T-cell (primary cell): ENCODE measurements around the gene FMN1. TPM values are rescaled to one million over a fixed set of nuclear protein-coding genes. Genes with fewer than 3 reads are reported as not detected.

ENCODE experiments used
- ATAC-seq, 4 experiments: fragments of 200-7000 bp in 3 of 4; fragments of 150-1000 bp in 1 of 4; cut with Tn5 transposase; replicated peaks in 1 of 4; 1 replicate in 3 of 4; 2 replicates in 1 of 4; pipeline ENCODE4 v1.10.0; 2021; ENCODE audit warnings: moderate library complexity in 3 of 4, mild to moderate bottlenecking in 2 of 4, moderate number of reproducible peaks in 1 of 4
- CTCF ChIA-PET, 2 donors: fragments of 300-600 bp; sonication (Branson Sonifier 250); formaldehyde crosslinking; loops; one replicate each; lab custom pipeline; 2022; ENCODE audit warnings: antibody characterized with exemption in 2 of 2; lab: Charles Lee
- POLR2A ChIA-PET, 2 donors: fragments of 300-600 bp; sonication (Branson Sonifier 250); formaldehyde crosslinking; loops; one replicate each; lab custom pipeline; 2022; ENCODE audit warnings: antibody characterized with exemption in 2 of 2; lab: Charles Lee
- DNase-seq, 35 experiments: peaks; one replicate each; pipeline versions ENCODE4 v3.0.0 to v3.0.0-alpha.2; 2013 to 2023
- H3K27ac ChIP-seq: one replicate; pipeline ENCODE4 v1.5.1; 2013; ENCODE audit warnings: low read length
- H3K27me3 ChIP-seq, 2 experiments: replicated peaks in 1 of 2; 1 replicate in 1 of 2; 2 replicates in 1 of 2; pipeline versions ENCODE4 v1.6.1 to v1.7.0; 2013; ENCODE audit warnings: low read length in 1 of 2, mixed read lengths in 1 of 2; ENCODE audit not compliant: control insufficient read depth in 2 of 2, insufficient read depth in 2 of 2; ENCODE audit errors: extremely low read depth in 1 of 2
- H3K36me3 ChIP-seq, 2 donors: 1 replicate in 1 of 2; 2 replicates in 1 of 2; pipeline versions ENCODE4 v1.6.1 to v1.7.0; 2013; ENCODE audit warnings: low read length in 1 of 2; ENCODE audit not compliant: control insufficient read depth in 2 of 2, insufficient read depth in 1 of 2; ENCODE audit errors: extremely low read depth in 1 of 2
- H3K4me1 ChIP-seq, 2 experiments: 1 replicate in 1 of 2; 2 replicates in 1 of 2; pipeline versions ENCODE4 v1.6.1 to v1.7.0; 2013; ENCODE audit warnings: low read length in 2 of 2, mixed read lengths in 1 of 2; ENCODE audit not compliant: insufficient read depth in 2 of 2, control insufficient read depth in 1 of 2; ENCODE audit errors: extremely low read depth in 1 of 2
- H3K4me3 ChIP-seq, 2 donors: 1 replicate in 1 of 2; 2 replicates in 1 of 2; pipeline versions ENCODE4 v1.5.1 to v1.7.0; 2013; ENCODE audit warnings: mild to moderate bottlenecking in 2 of 2, low read length in 1 of 2, moderate library complexity in 1 of 2; ENCODE audit not compliant: control insufficient read depth in 1 of 2; ENCODE audit errors: extremely low read depth in 1 of 2
- H3K9me3 ChIP-seq: 2 replicates; pipeline ENCODE4 v1.7.0; 2013
- H3K27ac Mint-ChIP-seq, 2 donors: one replicate each; pipeline ENCODE4 v1.8.0; 2020 to 2021; ENCODE audit warnings: mild to moderate bottlenecking in 2 of 2, mixed read lengths in 2 of 2
- H3K27me3 Mint-ChIP-seq, 2 donors: one replicate each; pipeline ENCODE4 v1.8.0; 2021 to 2022; ENCODE audit warnings: mixed read lengths in 2 of 2
- H3K36me3 Mint-ChIP-seq: one replicate; pipeline ENCODE4 v1.8.0; 2021; ENCODE audit warnings: mixed read lengths
- H3K4me1 Mint-ChIP-seq, 3 donors: one replicate each; pipeline ENCODE4 v1.8.0; 2020 to 2022; ENCODE audit warnings: mixed read lengths in 3 of 3, mild to moderate bottlenecking in 1 of 3
- H3K4me3 Mint-ChIP-seq, 3 donors: one replicate each; pipeline ENCODE4 v1.8.0; 2020 to 2022; ENCODE audit warnings: mild to moderate bottlenecking in 3 of 3, mixed read lengths in 3 of 3, moderate library complexity in 3 of 3
- H3K9me3 Mint-ChIP-seq, 3 donors: one replicate each; pipeline ENCODE4 v1.8.0; 2020 to 2022; ENCODE audit warnings: mixed read lengths in 3 of 3
- WGBS: methylation state at CpG from one replicate; pipeline ENCODE4 v1.1.5; 2013; ENCODE audit warnings: missing lambda C conversion rate; ENCODE audit not compliant: insufficient coverage; 5-methylcytosine and 5-hydroxymethylcytosine counted together
- total RNA-seq, 35 experiments: library from RNA in 6 of 35; stranded (reverse) in 6 of 35; fragments of 120-200 nt in 1 of 35; gene quantifications; one replicate each; pipeline versions ENCODE4 v1.2.1 to v1.2.4 and lab custom pipeline; 2013 to 2026

FMN1 gene
- total RNA-seq, 5 donors from 2014 or later (not counting 1 experiment from before 2014, with no cell fraction given): 0.20 to 22.4 (median 14.9) TPM

GRCh38 chr15:33234020-33234461, 39.5 kb upstream of the FMN1 start:
- ChIA-PET CTCF (no interaction called here), POLR2A (no interaction called here)
- Histone ChIP-seq H3K9me3 (no peaks in the 10 kb centered on the region), H3K36me3 (no peaks in the 10 kb centered on the region), H3K4me3 (no peak overlapping the region), H3K27me3 (peaks cover 3% of the 10 kb centered on the region in 2 experiments), H3K4me1 (no peaks in the 10 kb centered on the region), H3K27ac (no peak overlapping the region)
- no peak for ATAC-seq
- Mint-ChIP-seq H3K9me3 (no peaks in the 10 kb centered on the region), H3K36me3 (no peaks in the 10 kb centered on the region), H3K4me1 (no peaks in the 10 kb centered on the region), H3K4me3 (no peak overlapping the region), H3K27ac (no peak overlapping the region), H3K27me3 (peaks cover 21 to 28% of the 10 kb centered on the region in 2 donors)
- WGBS: 42% methylated on average over 2 of the region's 5 CpGs
- peak in 2 of 35 experiments; percentile 3 to 33 for DNase-seq

GRCh38 chr15:33226559-33227181, 32.2 kb upstream of the FMN1 start:
- POLR2A ChIA-PET: no interaction called here
- no CpG with 5 or more reads among the region's 3 CpGs for WGBS
- Histone ChIP-seq H3K9me3 (no peaks in the 10 kb centered on the region), H3K4me3 (no peak overlapping the region), H3K27ac (no peak overlapping the region), H3K27me3 (no peaks in the 10 kb centered on the region), H3K36me3 (no peaks in the 10 kb centered on the region), H3K4me1 (peaks cover 0 to 12% of the 10 kb centered on the region in 2 experiments)
- Mint-ChIP-seq H3K27me3 (no peaks in the 10 kb centered on the region), H3K4me3 (no peak overlapping the region), H3K27ac (peak overlapping the region; percentile 83 to 86), H3K36me3 (no peaks in the 10 kb centered on the region), H3K9me3 (no peaks in the 10 kb centered on the region), H3K4me1 (peaks cover 15 to 24% (median 17%) of the 10 kb centered on the region in 3 donors)
- ATAC-seq (peak; percentile 81 to 100 (median 98)), DNase-seq (peak in 34 of 35 experiments; percentile 6 to 83 (median 64))
- CTCF ChIA-PET: interaction anchor here in 1 of 2 donors (0.6 to 1.4 kb wide), 3 partner anchors 12 to 32 kb away, joined by 3 to 4 read pairs (median 4); partner anchors contain the start of gene FMN1

GRCh38 chr15:33218071-33218491, 23.6 kb upstream of the FMN1 start:
- H3K27ac Mint-ChIP-seq: no peak overlapping the region
- no peaks in the 10 kb centered on the region for H3K9me3 ChIP-seq
- POLR2A ChIA-PET: no interaction called here
- H3K27me3 Mint-ChIP-seq: peaks cover 1 to 8% of the 10 kb centered on the region in 2 donors
- WGBS: no CpG with 5 or more reads among the region's 2 CpGs
- H3K4me1 Mint-ChIP-seq: peaks cover 0 to 2% (median 0%) of the 10 kb centered on the region in 3 donors
- no peaks in the 10 kb centered on the region for H3K4me1 ChIP-seq
- H3K27ac ChIP-seq: no peak overlapping the region
- no peaks in the 10 kb centered on the region for H3K9me3 Mint-ChIP-seq
- no peaks in the 10 kb centered on the region for H3K36me3 ChIP-seq
- H3K4me3 ChIP-seq: no peak overlapping the region
- DNase-seq: no peak
- CTCF ChIA-PET: interaction anchor here in 1 of 2 donors (1.0 kb wide), 1 partner anchor 9 kb away, joined by 3 read pairs; no protein-coding TSS in a partner anchor
- H3K4me3 Mint-ChIP-seq: no peak overlapping the region
- no peaks in the 10 kb centered on the region for H3K36me3 Mint-ChIP-seq
- no peaks in the 10 kb centered on the region for H3K27me3 ChIP-seq
- no peak for ATAC-seq

GRCh38 chr15:33215941-33216872, 21.7 kb upstream of the FMN1 start:
- no peak overlapping the region for H3K27ac Mint-ChIP-seq
- Histone ChIP-seq H3K36me3 (no peaks in the 10 kb centered on the region), H3K27ac (no peak overlapping the region), H3K27me3 (no peaks in the 10 kb centered on the region), H3K4me3 (no peak overlapping the region), H3K9me3 (no peaks in the 10 kb centered on the region), H3K4me1 (no peaks in the 10 kb centered on the region)
- H3K4me3 Mint-ChIP-seq: no peak overlapping the region
- no peak for ATAC-seq
- WGBS: no CpG with 5 or more reads among the region's 3 CpGs
- H3K27me3 Mint-ChIP-seq: peaks cover 1 to 8% of the 10 kb centered on the region in 2 donors
- no peaks in the 10 kb centered on the region for H3K9me3 Mint-ChIP-seq
- DNase-seq: peak in 1 of 35 experiments; percentile 43
- peaks cover 0 to 2% (median 0%) of the 10 kb centered on the region in 3 donors for H3K4me1 Mint-ChIP-seq
- ChIA-PET POLR2A (interaction anchor here in 1 of 2 donors (0.7 kb wide), 1 partner anchor 20 kb away, joined by 3 read pairs; no protein-coding TSS in a partner anchor), CTCF (interaction anchor here (0.6 to 1.3 kb wide), 7 partner anchors 9 to 1753 kb away, joined by 3 to 5 read pairs (median 4); partner anchors contain the start of genes AQR (in 1 of the 2) and FMN1 (in 1 of the 2))
- H3K36me3 Mint-ChIP-seq: no peaks in the 10 kb centered on the region

GRCh38 chr15:33211176-33211808, 16.8 kb upstream of the FMN1 start:
- no peak overlapping the region for H3K27ac ChIP-seq
- peaks cover 0 to 3% (median 0%) of the 10 kb centered on the region in 3 donors for H3K4me1 Mint-ChIP-seq
- H3K36me3 Mint-ChIP-seq: no peaks in the 10 kb centered on the region
- H3K27me3 Mint-ChIP-seq: no peaks in the 10 kb centered on the region
- CTCF ChIA-PET: no interaction called here
- peaks cover 0 to 7% (median 0%) of the 10 kb centered on the region in 3 donors for H3K9me3 Mint-ChIP-seq
- no peak overlapping the region for H3K4me3 Mint-ChIP-seq
- POLR2A ChIA-PET: no interaction called here
- no peak overlapping the region for H3K4me3 ChIP-seq
- DNase-seq (no peak), ATAC-seq (no peak)
- no peaks in the 10 kb centered on the region for H3K4me1 ChIP-seq
- H3K27me3 ChIP-seq: no peaks in the 10 kb centered on the region
- H3K27ac Mint-ChIP-seq: no peak overlapping the region
- WGBS: 100% methylated on average over 1 of the region's 3 CpGs
- no peaks in the 10 kb centered on the region for H3K9me3 ChIP-seq
- no peaks in the 10 kb centered on the region for H3K36me3 ChIP-seq
